ENCODE measurements around the gene GNA14.
"Not testable (repeated sequence)": the region's sequence is repeated elsewhere in the genome, so short reads cannot be mapped to it uniquely, and the experiment has no call there.

Gene GNA14

DNA sequence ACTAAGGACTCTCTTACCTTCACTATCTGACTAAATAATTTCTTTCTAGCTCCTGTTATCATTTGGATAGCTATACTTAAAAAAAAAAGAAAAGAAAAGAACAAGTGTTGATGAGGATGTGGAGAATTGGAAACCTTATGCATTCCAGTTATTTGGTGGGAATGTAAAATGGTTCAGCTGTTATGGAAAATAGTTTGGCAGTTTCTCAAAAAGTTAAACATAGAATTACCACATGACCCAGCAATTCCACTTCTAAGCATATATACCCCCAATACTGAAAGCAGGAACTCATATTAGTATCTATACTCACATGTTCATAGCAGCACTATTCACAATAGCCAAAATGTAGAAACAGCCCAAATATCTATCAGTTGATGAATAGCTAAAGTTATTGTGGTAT is 61.1 kb downstream of the GNA14 start:
- DNase-seq, result no peak

DNA sequence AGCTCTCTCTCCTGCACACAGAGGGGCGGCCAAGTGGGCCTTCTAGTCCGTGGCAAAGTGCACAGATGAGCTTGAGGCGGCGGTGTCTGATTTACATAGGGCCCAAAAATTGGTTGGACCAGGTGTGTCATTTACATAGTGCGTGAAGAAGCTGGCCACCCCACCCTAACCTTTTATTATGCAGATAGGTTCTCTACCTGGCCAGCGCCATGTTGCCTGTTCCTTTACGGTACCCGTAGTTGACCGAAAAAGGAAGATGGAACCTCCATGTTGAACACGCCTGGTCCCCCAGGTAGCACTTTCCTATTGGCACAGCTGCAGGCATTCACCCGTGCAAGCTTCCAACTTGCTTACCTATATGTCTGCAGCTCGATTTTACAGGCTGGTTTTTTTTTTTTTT is 61.5 kb downstream of the GNA14 start:
- DNase-seq, result no peak

DNA sequence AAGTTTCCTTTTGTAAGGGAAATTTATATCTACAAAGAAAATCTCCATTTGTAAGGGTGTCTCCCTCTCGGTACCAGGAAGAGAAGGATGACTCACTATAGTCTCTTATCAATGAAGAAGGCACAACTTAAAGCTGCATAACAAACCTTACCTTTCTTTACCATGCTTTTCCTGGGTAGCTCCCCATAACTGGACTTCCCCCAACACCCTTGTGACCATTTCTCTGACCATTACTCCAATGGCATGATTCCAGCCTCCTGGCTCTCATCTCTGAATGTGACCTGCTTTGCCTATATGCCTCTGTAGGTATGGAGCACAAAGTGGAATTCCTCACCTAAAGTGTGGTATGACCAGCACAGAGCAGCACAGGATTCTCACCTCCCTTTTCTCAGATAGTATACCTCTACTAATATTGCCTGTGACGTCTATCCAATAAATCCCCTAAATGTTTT is 62.8 kb downstream of the GNA14 start:
- DNase-seq, result no peak

DNA sequence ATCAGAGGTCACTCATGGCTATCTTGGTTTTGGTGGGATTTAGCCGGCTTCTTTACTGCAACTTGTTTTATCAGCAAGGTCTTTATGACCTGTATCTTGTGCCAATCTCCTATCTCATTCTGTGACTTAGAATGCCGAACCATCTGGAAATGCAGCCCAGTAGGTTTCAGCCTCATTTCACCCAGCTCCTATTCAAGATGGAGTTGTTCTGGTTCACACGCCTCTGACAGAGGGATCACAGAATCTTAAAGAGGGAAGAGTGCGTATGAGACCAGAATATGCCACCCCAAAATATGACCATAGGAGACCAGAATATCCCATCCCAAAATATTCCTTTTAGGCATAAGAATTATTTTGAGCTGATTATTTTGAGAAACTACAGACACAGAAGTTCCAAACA is 63.2 kb downstream of the GNA14 start:
- not testable (repeated sequence) for DNase-seq

DNA sequence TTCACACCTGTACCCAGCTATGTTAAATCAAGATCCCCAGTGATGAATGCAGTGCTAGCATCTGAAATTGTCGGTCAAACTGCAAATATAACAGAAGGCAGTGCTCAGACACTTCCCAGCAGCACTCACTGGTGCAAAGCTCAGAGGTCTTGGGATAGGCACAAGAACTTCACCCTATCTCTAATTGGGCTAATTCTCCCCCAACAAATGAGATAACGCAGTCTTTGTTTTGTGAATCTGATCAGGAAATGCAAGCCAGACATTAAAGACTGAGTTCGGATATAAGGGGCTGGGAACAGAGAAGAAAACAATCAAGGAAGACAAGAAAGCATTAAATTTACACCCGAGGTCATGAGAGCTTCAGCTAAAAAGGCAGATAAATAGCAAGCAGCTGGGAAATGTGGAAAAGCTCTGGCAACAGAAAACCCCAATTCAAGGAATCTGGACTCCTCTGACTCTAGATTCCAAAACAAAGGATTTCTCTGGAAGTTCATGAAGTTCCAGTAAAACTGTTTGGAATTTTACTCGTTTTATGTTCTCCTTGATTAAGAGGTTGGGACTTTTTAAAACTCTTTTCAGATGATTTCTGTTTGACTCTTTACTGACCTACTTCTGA is 65.1 kb downstream of the GNA14 start:
- no peak for DNase-seq

DNA sequence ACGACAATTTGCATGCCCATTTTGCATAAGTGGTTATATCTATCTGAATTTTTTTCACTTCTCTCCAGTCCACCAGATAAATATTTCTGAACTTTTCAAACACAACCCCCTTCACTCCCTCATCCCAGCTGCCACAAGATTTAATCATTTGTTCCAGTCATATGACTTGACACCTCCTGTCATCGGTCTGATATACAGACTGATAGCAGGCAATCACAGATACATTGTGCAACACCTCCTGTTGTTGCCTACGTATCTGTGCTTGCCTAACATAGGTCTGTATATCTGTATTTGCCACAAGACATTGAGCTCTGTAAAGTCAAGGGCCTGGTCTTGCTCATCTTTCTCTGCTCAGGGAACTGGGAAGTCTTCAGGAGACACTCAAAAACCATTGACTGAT is 65.6 kb downstream of the GNA14 start:
- DNase-seq, result no peak

DNA sequence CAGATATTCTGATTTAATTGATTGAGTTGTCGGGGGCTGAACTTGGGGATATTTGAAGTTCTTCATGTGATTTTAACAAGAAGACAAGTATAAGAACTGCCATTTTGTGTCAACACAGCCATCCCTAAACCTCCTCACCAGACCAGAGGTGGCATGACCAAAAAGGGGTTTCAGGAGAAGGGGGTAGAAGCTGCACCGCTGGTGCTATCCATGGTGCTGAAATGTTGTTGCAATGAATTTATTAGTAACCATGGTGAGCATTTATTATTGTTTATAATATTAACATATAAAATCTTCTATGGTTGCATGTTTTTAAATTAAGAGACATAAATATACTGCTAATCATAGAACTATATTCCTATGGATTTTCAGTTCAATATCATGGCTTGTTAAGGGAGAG is 72.3 kb downstream of the GNA14 start:
- DNase-seq, result peak; percentile 11

DNA sequence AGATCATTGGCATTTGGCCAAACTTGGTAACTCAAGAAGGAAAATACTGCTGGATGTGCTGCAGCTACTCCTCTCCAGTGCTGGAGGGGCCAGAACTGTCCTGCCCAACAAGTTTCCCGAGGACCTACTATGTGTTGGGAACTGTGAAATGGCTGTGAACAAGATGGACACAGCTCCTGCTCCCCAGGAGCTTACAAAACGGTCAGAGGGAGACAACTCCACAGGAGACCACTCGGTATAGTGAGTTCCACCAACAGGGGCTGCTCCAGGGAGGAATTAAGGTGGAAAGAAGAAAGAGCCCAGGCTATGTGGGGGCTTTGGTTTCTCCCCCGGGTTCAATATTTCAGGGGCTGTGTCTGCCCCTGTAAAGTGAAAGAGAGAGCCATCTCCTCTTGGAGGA is 78.8 kb downstream of the GNA14 start:
- no peak for DNase-seq

DNA sequence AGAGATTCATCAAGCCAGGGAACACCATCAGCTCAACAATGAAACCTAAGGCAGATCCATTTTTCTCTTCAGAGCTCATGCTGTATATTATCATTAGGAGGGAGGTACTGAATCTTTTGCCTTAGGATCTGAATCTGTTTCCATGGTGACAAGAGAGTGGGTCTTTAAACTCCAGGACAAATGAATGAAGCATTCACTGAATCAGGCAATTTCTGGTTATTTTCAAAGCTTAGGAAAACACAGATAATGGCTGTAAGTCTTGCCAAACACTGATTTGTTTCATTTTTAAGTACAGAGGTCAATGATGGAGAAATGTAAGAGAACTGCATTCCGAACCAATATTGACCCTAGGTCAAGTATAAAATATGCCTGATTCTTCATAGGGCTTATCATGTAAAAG is 84.9 kb downstream of the GNA14 start:
- no peak for DNase-seq

DNA sequence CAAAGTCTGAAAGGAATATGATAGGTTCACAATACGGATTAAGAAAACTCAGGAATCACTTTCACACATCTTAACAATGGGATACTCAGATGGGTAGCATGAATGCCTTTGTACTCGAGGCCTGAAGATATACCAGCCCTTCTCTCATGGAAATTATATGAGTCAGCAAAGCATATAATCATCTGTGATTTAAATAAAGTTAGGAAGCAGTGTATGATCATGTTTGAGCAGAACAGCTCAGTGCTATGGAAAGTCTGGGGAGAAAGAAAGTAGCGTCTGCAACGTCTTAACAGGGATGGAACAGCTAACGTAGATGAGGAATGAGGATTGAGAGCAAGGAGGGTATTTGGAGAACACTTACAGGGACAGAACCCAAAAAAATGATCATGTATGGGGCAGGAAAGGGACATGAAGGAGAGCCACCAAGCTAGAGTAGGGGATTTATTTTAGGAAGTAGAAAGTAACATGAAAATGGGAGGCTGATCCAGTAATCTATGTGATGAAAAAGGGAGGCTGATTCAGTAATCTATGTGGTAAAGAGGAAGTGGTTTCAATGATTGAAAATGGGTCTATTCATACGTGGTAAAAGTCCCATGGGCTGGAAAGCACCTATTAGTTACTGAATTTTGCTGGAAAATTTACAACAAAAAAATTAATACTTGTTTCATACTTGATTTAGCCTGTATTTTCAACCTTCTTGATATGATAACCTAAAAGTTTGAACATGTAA is 85.9 kb downstream of the GNA14 start:
- no peak for DNase-seq

DNA sequence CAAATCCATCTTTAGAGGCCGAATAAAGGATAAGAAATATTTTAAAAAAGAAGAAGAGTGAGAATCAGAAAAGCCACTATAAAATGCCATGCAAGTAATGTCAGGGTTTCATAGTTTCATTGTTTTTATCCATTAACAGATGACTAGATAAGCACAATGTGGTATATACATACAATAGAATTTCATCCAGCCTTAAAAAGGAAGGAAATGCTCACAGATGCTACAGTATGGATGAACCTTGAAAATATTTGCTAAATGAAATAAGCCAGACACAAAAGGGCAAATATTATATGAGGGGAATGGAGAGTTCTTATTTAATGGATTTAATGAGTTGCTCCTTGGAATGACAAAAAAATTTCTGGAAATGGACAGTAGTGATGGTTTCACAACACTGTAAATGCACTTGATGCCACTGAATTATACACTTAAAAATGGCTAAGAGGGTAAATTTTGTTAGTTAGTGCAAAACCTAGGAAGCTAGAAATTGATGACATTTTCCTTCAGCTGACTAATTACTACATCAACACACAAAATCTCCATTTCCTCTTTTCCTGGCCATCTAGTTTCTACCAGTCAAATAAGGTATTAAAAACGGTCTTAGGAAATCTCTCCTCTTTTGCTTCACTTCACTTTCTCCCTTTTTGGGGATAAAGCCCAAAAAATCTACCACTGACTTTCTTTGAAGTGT is 86.6 kb downstream of the GNA14 start:
- DNase-seq, result no peak

DNA sequence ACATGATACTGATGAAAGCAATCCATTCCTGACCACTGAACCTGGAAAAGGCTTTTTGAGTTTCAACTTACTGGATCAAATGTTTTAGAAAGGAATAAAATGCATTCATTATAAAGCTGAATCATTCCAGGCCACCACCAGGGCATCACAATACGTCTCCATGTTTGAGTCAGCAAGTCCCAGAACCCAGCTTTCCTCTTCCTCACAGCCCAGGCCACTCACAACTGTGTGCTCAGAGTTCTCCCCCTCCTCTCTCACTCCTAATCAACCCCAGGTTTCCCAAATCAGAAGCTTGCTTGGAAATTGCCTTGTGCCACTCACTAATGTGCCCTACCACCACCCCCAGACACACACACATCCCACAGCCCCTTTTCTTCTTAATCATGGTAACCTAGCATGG is 91.7 kb downstream of the GNA14 start:
- DNase-seq, result no peak

DNA sequence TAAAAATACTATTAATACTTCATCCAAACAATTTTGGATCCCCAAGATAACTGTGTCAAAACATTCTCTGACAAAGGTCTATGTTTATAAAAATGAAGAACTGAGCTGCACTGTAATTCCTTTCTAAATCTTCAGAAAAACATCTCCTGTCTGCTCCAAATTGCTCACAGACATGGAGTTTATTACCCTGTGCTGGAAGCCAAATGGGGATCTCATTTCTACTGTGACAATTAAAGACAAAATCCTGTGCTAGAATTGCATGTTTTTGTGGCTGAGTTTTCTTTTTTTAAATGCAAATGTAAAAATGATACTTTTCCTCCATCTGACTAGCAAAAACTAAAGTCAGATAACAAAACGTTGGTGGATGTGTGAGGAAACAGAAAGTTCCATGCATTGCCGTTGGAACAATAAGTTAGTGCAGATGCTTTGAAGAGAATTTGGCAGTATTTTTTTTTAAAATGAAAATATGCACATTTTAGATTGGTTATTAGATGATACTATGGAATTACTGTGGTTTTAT is 93.5 kb downstream of the GNA14 start:
- DNase-seq, result no peak

DNA sequence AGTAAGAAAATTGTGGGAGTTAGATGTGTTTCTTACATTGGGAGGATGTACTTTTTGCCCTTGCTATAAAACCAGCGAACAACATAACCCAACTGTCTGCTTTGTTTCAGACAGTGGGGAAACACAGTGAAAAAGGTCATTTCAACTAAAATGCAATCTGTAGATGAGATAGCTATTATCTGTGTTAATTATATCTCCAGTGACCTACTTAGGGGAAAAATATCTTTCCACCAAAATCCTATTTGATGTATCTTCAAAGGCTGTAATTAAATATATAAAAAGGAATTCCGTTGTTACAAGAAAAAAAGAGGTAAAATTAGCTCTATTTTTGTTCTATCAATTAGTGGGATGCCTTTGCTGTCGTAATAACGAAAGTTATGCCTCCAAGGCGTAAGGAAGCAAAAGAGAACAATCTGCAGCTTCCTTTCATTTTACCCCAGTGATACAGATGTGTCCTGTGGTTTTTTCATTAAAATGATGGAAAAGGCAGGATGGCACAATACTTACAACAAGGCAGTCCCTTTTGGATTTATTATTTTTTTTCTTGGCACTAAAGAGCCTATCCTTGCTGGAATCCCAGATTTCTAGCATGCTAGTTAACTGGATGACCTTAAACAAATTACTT is 100.9 kb downstream of the GNA14 start:
- DNase-seq, result no peak

DNA sequence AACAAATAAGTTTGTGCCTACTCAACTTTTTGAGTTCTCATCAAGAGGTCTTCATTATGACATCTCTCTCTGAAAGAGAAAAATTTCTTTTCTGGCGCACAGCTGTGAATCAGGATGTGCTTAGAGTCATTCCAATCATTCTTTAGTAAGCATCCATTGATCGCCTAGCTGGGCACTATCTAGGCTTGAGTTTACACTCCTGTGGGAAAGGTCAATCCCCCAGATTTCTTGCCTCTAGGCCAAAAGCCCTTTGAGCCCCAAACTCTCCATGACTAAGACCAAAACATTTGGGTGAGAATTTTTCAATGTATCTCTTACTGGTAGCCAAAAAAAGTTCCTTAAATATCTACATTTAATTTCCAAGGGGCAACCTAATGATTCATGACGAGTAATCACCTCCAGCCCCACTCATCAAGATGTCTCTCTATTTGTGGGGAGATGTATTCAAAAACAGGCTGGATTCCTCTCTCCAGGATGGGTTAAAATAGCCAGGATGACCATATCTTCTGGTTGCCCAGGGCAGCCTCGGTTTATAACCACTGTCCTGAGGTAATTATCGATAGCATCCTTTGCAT is 101.7 kb downstream of the GNA14 start:
- DNase-seq, result no peak

DNA sequence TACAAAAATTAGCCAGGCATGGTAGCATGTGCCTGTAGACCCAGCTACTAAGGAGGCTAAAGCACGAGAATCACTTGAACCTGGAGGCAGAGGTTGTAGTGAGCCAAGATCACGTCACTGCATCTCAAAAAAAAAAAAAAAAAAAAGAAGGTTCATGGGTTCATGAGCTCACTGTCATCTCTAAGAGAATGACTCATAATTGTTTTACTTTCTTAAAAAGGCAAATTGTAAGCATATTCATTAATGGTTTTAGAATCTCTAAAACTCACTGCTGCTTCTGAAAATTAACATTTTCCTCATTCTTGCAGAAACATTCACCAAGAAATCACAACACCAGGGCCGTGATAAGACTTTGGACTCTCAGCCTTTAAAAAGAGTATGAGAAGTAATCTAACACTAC is 103.6 kb downstream of the GNA14 start:
- DNase-seq, result no peak

DNA sequence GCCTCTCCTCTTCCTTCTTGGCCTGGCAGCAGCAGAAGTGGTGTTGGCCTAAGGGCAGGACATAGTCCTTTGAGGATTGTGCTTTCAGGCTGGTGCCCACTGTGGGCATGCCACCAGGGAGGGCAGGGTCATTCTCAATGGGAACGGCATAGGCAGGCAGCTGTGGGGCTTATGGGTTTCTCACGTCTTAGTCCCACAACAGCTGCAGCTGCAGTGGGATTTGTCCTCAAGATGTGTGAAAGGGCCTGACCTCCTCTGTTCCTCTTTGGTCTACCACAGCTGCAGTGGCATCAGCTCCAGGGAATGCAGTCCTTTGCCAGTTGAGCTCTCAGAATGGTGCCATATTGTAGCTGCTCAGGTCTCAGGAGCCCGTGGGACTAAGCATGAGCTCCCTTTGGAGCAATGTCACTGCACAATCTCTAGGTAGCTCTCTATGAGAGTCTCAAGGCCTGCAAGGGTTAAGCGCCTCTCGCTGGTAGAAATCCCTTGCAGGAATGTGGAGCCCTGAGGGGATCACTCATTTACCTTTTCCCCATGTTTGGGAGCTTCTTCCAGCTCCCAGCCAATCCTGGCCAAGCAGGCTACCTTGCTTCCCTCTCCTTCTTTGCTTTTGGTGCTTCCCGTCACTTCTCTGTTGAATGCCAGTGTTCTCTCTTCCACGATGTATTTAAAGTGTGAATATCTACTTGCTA is 104.8 kb downstream of the GNA14 start:
- DNase-seq, result no peak

DNA sequence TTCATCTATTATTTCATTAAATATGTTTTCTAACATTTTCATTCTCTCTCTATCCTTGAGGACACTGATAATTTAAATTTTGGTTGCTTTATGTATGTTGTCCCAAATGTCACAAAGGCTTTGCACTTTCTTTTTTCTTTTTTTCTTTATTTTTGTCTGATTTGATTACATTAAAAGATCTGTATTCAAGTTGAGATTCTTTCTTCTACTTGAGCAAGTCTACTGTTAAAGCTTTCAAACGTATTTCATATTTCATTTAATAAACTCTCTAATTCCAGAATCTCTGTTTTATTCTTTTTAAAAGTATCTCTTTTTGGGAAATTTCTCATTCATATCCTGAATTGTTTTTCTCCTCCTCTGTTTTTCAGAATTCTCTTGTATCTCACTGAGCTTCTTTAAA is 106.5 kb downstream of the GNA14 start:
- no peak for DNase-seq

DNA sequence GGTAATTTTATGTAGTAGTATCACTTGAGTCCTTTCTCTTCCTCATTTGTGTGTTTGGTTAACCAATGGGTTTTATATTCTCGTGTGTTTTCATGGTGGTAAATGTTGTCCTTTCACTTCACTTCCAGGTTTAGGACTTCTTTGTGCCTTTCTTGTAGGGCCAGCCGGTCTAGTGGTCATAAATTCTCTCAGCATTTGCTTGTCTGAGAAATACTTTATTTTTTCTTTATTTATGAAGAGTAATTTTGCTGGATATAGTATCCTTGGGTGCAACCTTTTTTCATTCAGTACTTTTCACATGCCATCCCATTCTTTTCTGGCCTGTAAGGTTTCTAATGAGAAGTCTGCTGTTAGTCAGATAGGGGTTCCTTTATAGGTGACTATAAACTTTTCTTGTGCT is 107.1 kb downstream of the GNA14 start:
- DNase-seq, result no peak

DNA sequence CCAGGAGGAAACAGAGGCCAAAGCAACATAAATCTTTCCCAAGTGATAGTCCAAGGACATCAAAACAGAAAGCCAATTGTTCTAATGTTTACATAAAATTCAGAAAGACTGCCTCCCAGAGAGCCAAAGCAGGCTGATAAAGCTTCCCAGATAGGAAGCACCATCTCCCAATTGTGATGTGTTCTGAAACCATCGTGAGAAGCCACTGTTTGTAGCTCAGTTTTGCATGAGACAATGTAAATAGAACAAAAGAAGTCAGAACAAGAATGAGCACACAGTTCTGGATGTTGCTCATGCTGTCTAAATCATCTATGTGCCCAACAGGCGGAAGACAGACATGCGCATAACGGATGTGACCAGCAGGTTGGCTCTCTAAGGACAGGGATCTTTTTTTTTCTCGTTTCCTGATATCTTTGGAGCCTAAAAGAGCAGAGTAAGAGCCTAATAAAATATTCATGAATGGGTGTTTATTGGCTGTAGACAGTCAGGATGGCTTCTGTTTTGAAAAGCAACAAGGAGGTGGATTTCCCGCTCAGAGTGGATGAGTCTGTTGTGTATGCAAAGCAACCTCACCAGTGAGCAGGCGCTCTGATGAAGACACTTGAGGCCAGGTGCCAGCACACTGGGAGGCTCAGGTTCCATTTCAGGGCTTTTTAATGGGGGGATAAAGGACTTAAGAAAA is 113.6 kb downstream of the GNA14 start:
- DNase-seq, result no peak

DNA sequence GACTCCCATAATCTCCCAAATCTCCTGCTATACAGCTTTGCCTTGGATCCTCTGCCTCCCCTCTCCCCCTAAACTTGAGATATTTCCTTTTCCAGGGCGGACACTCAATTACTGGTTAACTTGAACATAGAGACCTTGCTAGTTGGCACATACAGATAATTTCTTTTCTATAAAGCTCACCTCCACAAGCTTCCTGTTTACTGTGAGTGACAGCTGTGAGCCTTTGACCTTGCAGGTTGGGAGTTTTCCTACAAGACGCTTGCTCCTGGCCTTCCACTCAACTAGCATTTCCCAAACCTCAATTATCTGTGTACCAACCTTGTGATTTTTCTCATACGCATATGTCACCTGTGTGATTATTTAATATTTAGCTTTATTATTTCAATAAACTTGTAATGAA is 114.5 kb downstream of the GNA14 start:
- no peak for DNase-seq

DNA sequence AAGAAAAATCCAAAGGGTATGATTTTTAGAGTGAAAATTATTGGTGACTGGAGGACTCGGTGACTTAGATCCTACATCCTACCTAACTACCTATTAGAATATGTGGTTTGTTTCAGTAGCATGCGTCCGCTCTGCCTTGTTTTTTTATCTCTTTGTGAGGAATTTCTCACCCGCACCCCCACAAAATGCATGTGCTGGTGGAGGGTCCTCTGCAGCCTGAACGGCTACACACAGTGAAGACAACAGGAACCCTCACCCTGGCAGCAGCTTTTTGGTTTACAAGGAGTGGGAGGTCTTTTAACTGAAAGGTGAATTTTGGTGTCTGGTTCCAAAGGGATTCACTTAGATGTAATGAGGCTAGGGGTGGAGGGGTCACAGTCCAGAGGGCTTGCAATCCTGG is 115.5 kb downstream of the GNA14 start:
- no peak for DNase-seq
